ENCODE measurements around the gene CTR9. TPM values are rescaled to one million over a fixed set of nuclear protein-coding genes. Genes with fewer than 3 reads are reported as not detected.
A peak's percentile ranks its signal among the peaks of the same experiment; 100 is the strongest.

The CTR9 gene
- total RNA-seq, 1 donor from 2014 or later: 46.2 TPM

DNA sequence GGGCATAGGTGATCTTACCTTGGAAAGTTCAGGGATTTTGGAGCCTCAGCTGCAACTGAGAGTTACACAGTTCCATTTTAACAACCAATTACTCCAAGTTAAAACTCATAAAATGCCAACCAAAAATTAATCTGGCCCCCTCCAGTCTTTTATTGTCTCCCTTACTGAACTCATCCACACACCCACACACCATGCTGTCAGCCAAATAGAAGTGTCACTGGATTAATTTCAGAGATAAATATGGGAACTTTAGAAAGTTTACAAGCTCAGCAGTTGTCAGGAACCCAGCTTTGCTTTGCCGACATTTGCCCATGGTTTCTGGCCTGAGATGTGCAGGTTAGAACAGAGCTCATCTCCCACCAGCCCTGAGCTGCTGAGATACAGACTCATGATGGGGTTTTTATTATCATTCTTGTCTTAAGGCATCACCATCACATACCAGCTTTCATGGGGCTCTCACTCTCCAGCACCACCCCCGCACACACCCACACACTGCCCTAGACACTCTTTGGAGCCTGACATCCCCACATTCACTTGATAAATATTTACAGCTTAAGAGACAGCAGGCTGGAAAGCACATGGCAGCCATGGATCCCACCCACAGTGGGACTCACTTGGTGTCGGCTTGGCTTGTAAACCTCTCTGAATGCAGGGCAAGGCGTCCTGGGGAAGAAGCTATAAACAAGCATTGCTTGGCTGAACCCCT lies 23.7 kb upstream of the CTR9 start:
- Mint-ChIP-seq H3K36me3 (ENCODE audit: low read depth) (no peaks in the 10 kb centered on the region), H3K27ac (no peak overlapping the region), H3K4me1 (ENCODE audit: low read depth) (peaks cover 24% of the 10 kb centered on the region), H3K27me3 (ENCODE audit: insufficient read depth) (peaks cover 19% of the 10 kb centered on the region), H3K9me3 (peaks cover 8% of the 10 kb centered on the region), H3K4me3 (no peak overlapping the region)
- DNase-seq (ENCODE audit: low spot score): no peak
- intact Hi-C loops (cut with micrococcal nuclease): no loop called here

DNA sequence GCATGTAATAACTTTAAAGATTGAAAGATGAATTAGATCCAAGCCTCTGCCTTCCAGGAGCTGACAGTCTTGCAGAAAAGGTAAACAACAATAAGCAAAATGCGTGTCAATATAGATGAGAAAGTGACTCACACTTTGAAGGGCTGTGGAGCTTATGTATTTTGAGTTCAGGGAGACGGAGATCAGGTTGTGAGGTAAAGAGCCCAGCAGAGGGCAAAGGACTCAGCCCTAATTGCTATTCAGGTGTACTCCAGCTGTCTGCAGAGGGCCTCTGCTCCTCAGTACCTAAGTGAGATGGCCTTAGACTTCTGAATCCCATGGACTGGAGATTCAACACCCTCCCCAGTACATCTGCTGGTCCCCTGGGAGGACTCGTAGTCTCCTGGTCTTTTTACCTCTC lies 22.9 kb upstream of the CTR9 start:
- Mint-ChIP-seq H3K9me3 (peaks cover 8% of the 10 kb centered on the region), H3K36me3 (ENCODE audit: low read depth) (no peaks in the 10 kb centered on the region), H3K4me3 (no peak overlapping the region), H3K4me1 (ENCODE audit: low read depth) (peaks cover 24% of the 10 kb centered on the region), H3K27ac (no peak overlapping the region), H3K27me3 (ENCODE audit: insufficient read depth) (peaks cover 19% of the 10 kb centered on the region)
- intact Hi-C loops (cut with micrococcal nuclease): no loop called here
- DNase-seq (ENCODE audit: low spot score): no peak

DNA sequence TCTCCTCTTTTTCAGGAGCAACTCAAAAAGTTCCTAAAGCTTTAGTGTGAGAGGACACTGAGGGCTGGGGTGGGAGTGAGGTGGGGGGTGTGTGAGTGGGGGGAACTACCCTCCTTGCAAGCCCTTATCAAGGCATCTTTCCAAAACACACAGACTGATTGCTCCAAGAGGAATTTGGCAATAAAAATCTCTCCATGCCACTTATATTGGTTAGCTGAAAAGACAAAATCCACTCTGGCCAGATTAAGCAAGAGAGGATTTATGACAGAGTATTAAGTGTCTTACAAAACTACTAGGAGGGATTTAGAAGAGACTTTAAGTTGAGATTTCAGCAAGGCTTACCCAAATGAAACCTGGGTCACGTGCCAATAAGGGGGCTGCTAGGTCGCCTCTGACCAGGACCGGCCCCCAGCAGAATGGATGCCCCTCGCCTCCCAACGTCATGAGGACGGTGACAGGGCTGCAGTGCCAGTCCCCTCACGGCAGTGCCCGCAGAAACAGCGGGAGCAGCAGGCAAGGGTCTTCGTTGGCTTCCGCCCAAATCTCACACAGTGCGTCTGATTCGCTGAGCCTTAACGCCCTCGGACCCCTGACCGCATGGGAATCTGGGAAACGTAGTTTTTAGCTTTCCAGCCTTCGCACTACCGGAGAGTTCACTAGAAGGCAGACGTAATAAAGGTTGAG lies 22.1 kb upstream of the CTR9 start:
- peaks cover 19% of the 10 kb centered on the region for H3K27me3 Mint-ChIP-seq (ENCODE audit: insufficient read depth)
- no peak for DNase-seq (ENCODE audit: low spot score)
- no peaks in the 10 kb centered on the region for H3K36me3 Mint-ChIP-seq (ENCODE audit: low read depth)
- no peak overlapping the region for H3K27ac Mint-ChIP-seq
- H3K4me1 Mint-ChIP-seq (ENCODE audit: low read depth): peaks cover 24% of the 10 kb centered on the region
- H3K9me3 Mint-ChIP-seq: peaks cover 8% of the 10 kb centered on the region
- intact Hi-C loops (cut with micrococcal nuclease): no loop called here
- no peak overlapping the region for H3K4me3 Mint-ChIP-seq

DNA sequence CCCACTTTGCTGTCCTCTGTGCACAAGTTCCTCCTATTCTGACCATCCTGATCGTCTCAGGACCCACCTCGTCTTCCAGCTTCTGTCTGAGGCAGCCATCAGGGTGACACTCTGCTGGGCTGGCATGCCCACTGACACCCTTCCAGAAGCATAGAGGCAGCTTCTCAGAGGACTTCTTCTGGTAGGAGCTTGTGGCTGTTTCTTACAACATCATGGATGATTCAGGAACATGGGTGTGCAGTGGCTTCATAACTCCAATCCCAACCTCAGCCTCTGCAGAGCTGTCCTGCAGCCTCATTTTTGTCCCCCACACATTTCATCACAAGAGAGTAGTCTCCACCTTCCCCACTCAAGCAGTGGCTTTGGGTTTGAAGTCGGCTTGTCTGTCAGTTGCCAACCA lies 20.9 kb upstream of the CTR9 start:
- no peak for DNase-seq (ENCODE audit: low spot score)
- H3K36me3 Mint-ChIP-seq (ENCODE audit: low read depth): no peaks in the 10 kb centered on the region
- H3K4me1 Mint-ChIP-seq (ENCODE audit: low read depth): peaks cover 22% of the 10 kb centered on the region
- H3K9me3 Mint-ChIP-seq: peaks cover 8% of the 10 kb centered on the region
- intact Hi-C loops (cut with micrococcal nuclease): no loop called here
- no peak overlapping the region for H3K4me3 Mint-ChIP-seq
- H3K27me3 Mint-ChIP-seq (ENCODE audit: insufficient read depth): peaks cover 13% of the 10 kb centered on the region
- no peak overlapping the region for H3K27ac Mint-ChIP-seq

DNA sequence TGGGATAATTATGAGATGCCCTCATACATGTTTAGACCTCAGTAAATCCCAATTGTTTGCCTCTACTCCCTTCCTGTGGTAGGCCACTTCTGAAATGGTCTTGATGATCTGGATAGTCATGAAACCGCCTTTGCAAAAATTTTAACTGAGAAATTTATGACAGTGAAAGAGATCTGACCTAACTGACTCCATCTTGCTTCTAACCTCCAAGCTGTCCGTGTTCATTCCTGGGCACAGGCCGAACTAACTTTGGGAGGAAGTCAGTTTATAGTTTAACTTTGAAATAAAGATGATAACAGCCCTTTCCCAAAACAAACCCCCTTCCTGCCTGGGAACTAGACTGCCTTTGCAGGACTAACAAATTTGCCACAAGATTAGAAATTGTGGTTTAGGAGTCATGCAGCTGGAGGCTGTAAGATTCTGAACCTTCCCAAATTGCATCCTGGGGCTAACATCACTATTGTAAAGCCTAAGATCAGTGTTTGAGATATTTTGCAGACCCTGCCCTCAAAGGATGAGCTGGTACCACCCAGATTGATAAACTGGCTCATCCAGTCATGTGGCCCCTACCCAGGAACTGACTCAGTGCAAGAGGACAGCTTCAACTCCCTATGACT lies 19.9 kb upstream of the CTR9 start:
- Mint-ChIP-seq H3K4me1 (ENCODE audit: low read depth) (peaks cover 21% of the 10 kb centered on the region), H3K36me3 (ENCODE audit: low read depth) (no peaks in the 10 kb centered on the region), H3K9me3 (no peaks in the 10 kb centered on the region), H3K27me3 (ENCODE audit: insufficient read depth) (peaks cover 16% of the 10 kb centered on the region), H3K4me3 (no peak overlapping the region), H3K27ac (no peak overlapping the region)
- intact Hi-C loops (cut with micrococcal nuclease): no loop called here
- DNase-seq (ENCODE audit: low spot score): no peak

DNA sequence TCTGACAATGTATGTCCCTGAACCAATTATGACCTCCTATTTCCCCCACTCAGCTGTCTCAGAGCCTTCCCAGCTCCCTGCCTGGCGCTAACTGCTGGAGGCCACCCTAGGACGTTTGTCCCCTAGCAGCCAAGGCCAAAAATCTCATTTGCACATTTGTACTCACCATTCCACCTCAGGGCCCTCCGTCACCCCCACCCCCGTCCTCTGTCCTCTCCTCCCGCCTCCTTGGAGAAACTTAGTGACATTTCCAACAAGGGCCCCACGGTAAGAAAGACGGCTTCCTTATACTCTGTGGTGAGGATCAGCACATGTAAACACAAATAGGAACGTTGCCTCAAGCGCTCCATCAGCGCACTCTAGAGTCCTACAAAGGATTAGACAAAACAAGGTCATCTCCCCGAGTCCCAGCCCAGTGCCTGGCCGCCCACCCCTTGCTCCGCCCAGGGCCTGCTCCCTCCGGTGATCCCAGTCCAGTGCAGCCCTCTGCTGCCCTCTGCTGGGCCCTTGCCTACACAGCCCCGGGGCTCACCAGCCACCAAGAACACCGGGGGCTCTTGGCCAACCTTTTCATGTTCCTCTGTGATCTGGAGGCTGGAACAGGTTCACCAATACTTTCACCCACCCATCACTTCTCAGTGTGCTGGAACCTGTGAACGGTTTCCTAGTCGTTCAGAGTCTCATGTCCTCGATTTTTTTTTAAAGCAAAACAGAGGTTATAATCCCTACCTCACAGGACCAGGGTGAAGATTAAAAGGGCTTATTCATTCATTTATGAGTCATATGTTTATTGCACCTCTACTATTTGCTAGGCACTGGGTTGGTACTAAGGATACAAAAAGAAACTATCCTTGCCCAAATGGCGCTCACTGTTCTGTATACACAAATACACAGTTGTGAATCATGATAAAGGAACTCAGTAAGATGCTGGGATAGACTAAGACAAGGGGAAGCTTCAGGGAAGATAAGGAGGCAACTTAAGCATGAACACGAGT lies 15.3 kb upstream of the CTR9 start:
- H3K27me3 Mint-ChIP-seq (ENCODE audit: insufficient read depth): peaks cover 10% of the 10 kb centered on the region
- peaks cover 10% of the 10 kb centered on the region for H3K4me1 Mint-ChIP-seq (ENCODE audit: low read depth)
- no peaks in the 10 kb centered on the region for H3K36me3 Mint-ChIP-seq (ENCODE audit: low read depth)
- intact Hi-C loops (cut with micrococcal nuclease): loop anchor here (1.0 to 5.0 kb wide), 11 partner anchors 10 to 978 kb away; no protein-coding TSS in a partner anchor
- H3K27ac Mint-ChIP-seq: no peak overlapping the region
- peak overlapping the region; percentile 37 for H3K4me3 Mint-ChIP-seq
- peak; percentile 78 for DNase-seq (ENCODE audit: low spot score)
- H3K9me3 Mint-ChIP-seq: no peaks in the 10 kb centered on the region

DNA sequence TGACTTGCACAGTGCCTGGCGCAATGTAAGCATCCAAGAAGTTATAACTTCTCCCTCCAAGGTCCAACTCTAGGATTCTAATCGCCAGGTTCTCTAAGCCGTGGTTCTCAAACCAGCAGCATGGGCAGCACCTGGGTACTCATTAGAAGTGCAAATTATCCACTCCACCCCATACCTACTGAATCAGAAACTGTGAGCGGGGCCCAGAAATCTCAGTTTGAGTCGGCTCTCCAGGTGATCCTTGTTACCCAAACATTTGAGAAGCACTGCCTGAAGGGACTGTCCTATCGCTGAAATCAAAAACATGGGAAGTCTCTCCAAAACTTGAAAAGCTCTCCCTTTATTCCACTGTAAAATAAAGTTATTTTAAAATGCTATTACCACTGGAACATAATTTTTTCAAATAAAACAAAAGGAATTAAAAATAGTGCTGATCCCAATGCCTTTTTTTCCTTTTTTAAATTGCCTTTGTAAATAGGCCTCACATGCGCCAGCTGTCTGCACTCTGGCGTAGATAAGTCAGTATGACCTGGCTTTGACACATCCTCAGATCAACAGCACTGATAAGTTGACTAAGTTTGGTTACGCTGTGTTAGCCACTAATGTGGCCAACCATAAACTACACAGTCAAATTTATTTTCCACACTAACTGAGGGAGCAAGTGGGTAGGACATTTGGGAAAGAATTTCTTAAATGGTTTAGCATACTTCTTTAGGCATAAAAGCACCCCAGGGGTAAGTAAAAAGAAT lies 8.4 kb upstream of the CTR9 start:
- H3K27me3 Mint-ChIP-seq (ENCODE audit: insufficient read depth): no peaks in the 10 kb centered on the region
- peaks cover 35% of the 10 kb centered on the region for H3K4me1 Mint-ChIP-seq (ENCODE audit: low read depth)
- H3K9me3 Mint-ChIP-seq: no peaks in the 10 kb centered on the region
- intact Hi-C loops (cut with micrococcal nuclease): loop anchor here (1.0 to 10.0 kb wide), 4 partner anchors 9 to 898 kb away; partner anchors contain the start of genes CTR9 and RNF141
- peak overlapping the region; percentile 7 for H3K27ac Mint-ChIP-seq
- H3K4me3 Mint-ChIP-seq: peak overlapping the region; percentile 27
- DNase-seq (ENCODE audit: low spot score): peak; percentile 17
- H3K36me3 Mint-ChIP-seq (ENCODE audit: low read depth): no peaks in the 10 kb centered on the region

DNA sequence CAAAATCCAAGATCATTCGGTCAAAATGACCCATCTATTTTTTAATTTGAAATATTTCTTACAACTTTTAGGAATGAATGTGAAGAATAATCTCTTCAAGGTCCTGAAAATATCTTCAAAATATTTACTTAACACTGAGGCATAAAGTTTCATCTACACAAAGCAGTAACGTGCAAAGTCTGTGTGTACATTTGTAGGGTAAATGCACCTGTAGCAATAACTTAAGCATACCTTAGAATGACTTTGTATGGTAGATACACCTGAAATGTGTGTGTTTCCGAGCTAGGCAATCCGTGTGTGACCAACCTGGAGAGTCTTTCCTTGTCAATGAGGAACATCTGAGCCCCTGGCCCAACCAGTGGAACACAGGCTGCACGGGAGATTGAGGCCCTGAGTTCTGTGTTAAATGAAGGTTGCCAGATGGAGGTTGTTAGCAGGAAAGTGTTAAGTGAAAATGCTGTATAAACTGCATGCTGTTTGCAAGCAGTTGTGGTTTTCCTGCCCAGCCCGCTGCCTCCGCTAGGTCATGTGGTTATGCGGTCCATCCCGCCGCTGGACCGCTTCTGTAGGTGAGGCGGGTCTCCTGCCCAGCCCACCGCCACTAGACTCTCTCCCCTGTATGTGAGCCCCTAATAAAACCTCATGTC lies 7.6 kb upstream of the CTR9 start:
- no peaks in the 10 kb centered on the region for H3K27me3 Mint-ChIP-seq (ENCODE audit: insufficient read depth)
- intact Hi-C loops (cut with micrococcal nuclease): loop anchor here (1.0 to 10.0 kb wide), 4 partner anchors 8 to 899 kb away; partner anchors contain the start of genes CTR9 and RNF141
- no peaks in the 10 kb centered on the region for H3K9me3 Mint-ChIP-seq
- H3K4me1 Mint-ChIP-seq (ENCODE audit: low read depth): peaks cover 42% of the 10 kb centered on the region
- peak overlapping the region; percentile 20 for H3K4me3 Mint-ChIP-seq
- peak; percentile 42 for DNase-seq (ENCODE audit: low spot score)
- peak overlapping the region; percentile 53 for H3K27ac Mint-ChIP-seq
- no peaks in the 10 kb centered on the region for H3K36me3 Mint-ChIP-seq (ENCODE audit: low read depth)

DNA sequence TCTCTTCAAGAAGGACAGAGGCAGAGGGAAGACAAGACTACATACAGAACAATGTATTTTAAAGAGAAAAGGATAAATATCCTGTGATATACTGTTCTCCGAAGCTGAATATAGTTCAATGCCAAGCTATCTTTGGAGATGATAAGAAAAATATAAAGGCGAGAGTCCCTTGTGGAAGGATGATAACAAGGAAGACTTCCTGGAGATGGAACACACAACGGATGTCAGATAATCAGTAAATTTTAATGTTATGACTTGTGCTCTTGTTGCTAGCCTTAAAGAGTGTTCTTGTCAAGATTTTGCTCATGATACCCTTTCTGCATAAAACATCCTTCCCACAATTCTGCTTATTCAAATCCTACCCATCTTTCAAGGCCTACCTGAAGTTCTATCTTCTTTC lies 6.8 kb upstream of the CTR9 start:
- H3K4me1 Mint-ChIP-seq (ENCODE audit: low read depth): peaks cover 49% of the 10 kb centered on the region
- H3K9me3 Mint-ChIP-seq: no peaks in the 10 kb centered on the region
- intact Hi-C loops (cut with micrococcal nuclease): loop anchor here (10.0 kb wide), 1 partner anchor 899 kb away; no protein-coding TSS in a partner anchor
- peak overlapping the region; percentile 53 for H3K27ac Mint-ChIP-seq
- H3K27me3 Mint-ChIP-seq (ENCODE audit: insufficient read depth): no peaks in the 10 kb centered on the region
- H3K36me3 Mint-ChIP-seq (ENCODE audit: low read depth): no peaks in the 10 kb centered on the region
- DNase-seq (ENCODE audit: low spot score): no peak
- peak overlapping the region; percentile 20 for H3K4me3 Mint-ChIP-seq

DNA sequence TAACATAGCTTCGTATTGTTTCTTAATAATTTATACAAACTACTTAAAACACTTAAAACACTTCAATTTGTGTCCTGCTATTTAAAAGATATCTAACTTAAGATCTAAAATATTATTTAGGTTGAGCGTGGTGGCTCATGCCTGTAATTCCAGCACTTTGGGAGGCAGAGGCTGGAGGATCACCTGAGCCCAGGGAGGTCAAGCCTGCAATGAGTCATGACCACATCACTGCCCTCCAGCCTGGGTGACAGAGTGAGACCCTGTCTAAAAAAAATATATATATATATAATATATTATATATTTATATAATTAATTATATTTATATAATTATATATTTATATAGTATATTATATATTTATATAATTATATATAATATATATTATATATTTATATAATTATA lies 4.2 kb upstream of the CTR9 start:
- Mint-ChIP-seq H3K9me3 (no peaks in the 10 kb centered on the region), H3K4me3 (no peak overlapping the region), H3K27ac (no peak overlapping the region), H3K4me1 (ENCODE audit: low read depth) (peaks cover 54% of the 10 kb centered on the region), H3K36me3 (ENCODE audit: low read depth) (peaks cover 7% of the 10 kb centered on the region), H3K27me3 (ENCODE audit: insufficient read depth) (no peaks in the 10 kb centered on the region)
- DNase-seq (ENCODE audit: low spot score): no peak
- intact Hi-C loops (cut with micrococcal nuclease): loop anchor here (10.0 kb wide), 1 partner anchor 902 kb away; no protein-coding TSS in a partner anchor

DNA sequence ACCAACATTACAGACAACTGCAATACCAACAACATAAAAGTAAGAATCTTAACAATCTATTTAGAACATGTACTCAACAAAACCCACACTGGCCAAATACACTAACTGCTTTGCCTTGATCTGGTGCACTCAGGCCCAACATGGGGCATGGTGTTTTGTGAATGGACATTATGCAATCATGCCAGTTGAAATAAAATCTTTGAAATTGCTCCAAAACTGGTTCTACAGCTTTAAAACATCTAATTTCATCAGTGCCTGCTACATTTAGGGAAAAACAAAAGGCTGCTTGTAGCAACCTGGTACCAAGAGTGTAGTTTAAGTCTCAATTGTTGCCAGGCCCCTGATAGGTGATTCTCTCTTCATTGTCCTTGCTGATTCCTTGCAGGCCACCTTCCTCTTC lies 3.3 kb upstream of the CTR9 start:
- Mint-ChIP-seq H3K4me1 (ENCODE audit: low read depth) (peaks cover 54% of the 10 kb centered on the region), H3K27me3 (ENCODE audit: insufficient read depth) (no peaks in the 10 kb centered on the region), H3K9me3 (no peaks in the 10 kb centered on the region), H3K36me3 (ENCODE audit: low read depth) (peaks cover 9% of the 10 kb centered on the region), H3K4me3 (no peak overlapping the region), H3K27ac (no peak overlapping the region)
- DNase-seq (ENCODE audit: low spot score): no peak
- intact Hi-C loops (cut with micrococcal nuclease): loop anchor here (10.0 kb wide), 1 partner anchor 903 kb away; no protein-coding TSS in a partner anchor

Data from activated T-helper 1 cell treated with anti-CD3 and anti-CD28 coated beads, Interleukin-12 subunit alpha, Interleukin-12 subunit beta, Interleukin-2, Interleukin-4 antibody, amounts not matched to agents 30 ng/mL and 10 ng/mL and 1 ng/mL, durations not matched to agents 14 hours and 24 hours and 36 hours (primary cell).